GM12878 (cell line): ENCODE measurements around the gene TRAP1. TPM values are rescaled to one million over a fixed set of nuclear protein-coding genes. Genes with fewer than 3 reads are reported as not detected.

Source experiments
- ATAC-seq: fragments of 200-7000 bp; cut with Tn5 transposase; 3 replicates; pipeline ENCODE4 v1.9.1; 2020; ENCODE audit warnings: mild to moderate bottlenecking, moderate library complexity
- BruUV-seq: library from RNA; stranded (reverse); fragments of 400-500 nt; replicated peaks from 2 replicates; lab custom pipeline; 2021; lab: Mats Ljungman, UMichigan
- CTCF ChIA-PET: fragments of 300-600 bp; sonication (Branson Sonifier 250); formaldehyde crosslinking; extraction: SDS; loops from one replicate; lab custom pipeline; 2021; ENCODE audit warnings: inconsistent platforms; lab: Yijun Ruan, JAX
- POLR2A ChIA-PET: fragments of 350-600 bp; formaldehyde crosslinking; extraction: SDS; loops from one replicate; lab custom pipeline; 2021; ENCODE audit warnings: inconsistent platforms; lab: Charles Lee
- RAD21 ChIA-PET: fragments of 300-600 bp; sonication (Branson Sonifier 250); formaldehyde crosslinking; loops from one replicate; lab custom pipeline; 2023; ENCODE audit warnings: antibody characterized with exemption; ENCODE audit not compliant: unreplicated experiment; lab: Charles Lee
- SMC1A ChIA-PET: fragments of 300-600 bp; sonication (Branson Sonifier 250); formaldehyde crosslinking; loops from one replicate; lab custom pipeline; 2023; ENCODE audit not compliant: unreplicated experiment, uncharacterized antibody; lab: Charles Lee
- DNase-seq: peaks from one replicate; pipeline ENCODE4 v3.0.0-alpha.2; 2011; ENCODE audit warnings: low read depth, low spot score
- FAIRE-seq: peaks from 3 replicates; lab custom pipeline; 2011; peaks lifted over from hg19 to GRCh38; lab: Jason Lieb, UNC
- H2AFZ ChIP-seq: 2 replicates; pipeline ENCODE4 v1.6.0; 2011; ENCODE audit warnings: low read depth, low read length, control low read depth; ENCODE audit not compliant: control insufficient read depth
- H3K27ac ChIP-seq: 2 replicates; pipeline ENCODE4 v1.5.1; 2011; ENCODE audit warnings: control low read depth; ENCODE audit not compliant: control insufficient read depth, insufficient read depth
- H3K27me3 ChIP-seq, 2 experiments: replicated peaks in 1 of 2; 2 replicates each; pipeline versions ENCODE4 v1.6.0 to v1.6.1; 2011; ENCODE audit warnings: low read length in 1 of 2; ENCODE audit not compliant: control insufficient read depth in 2 of 2, insufficient read depth in 2 of 2
- H3K36me3 ChIP-seq, 2 experiments: 2 replicates each; pipeline ENCODE4 v1.5.1; 2011; ENCODE audit warnings: low read length in 1 of 2; ENCODE audit not compliant: control insufficient read depth in 2 of 2, insufficient read depth in 2 of 2
- H3K4me1 ChIP-seq: 2 replicates; pipeline ENCODE4 v1.6.1; 2011; ENCODE audit warnings: mild to moderate bottlenecking, low read length, moderate library complexity, mixed read lengths; ENCODE audit not compliant: control insufficient read depth, insufficient read depth
- H3K4me2 ChIP-seq: 2 replicates; pipeline ENCODE4 v1.6.0; 2011; ENCODE audit warnings: control low read depth; ENCODE audit not compliant: control insufficient read depth, insufficient read depth
- H3K4me3 ChIP-seq: fragments of 200-600 bp; sonication (generic); 2 replicates; pipeline ENCODE4 v1.5.1; 2016
- H3K79me2 ChIP-seq: 2 replicates; pipeline ENCODE4 v1.6.0; 2011; ENCODE audit warnings: low read length; ENCODE audit not compliant: control insufficient read depth, insufficient read depth
- H3K9ac ChIP-seq: 2 replicates; pipeline ENCODE4 v1.8.0; 2011; ENCODE audit warnings: low read length, control low read depth, mixed read lengths; ENCODE audit not compliant: control insufficient read depth, insufficient read depth
- H3K9me3 ChIP-seq: replicated peaks from 3 replicates; pipeline ENCODE4 v1.5.1; 2011; ENCODE audit warnings: mild to moderate bottlenecking, low read length; ENCODE audit not compliant: control insufficient read depth, insufficient read depth
- H4K20me1 ChIP-seq: 2 replicates; pipeline ENCODE4 v1.6.0; 2011; ENCODE audit not compliant: control insufficient read depth, insufficient read depth
- CHD4 ChIP-seq: fragments of 200-600 bp; sonication (generic); IDR thresholded peaks from 2 replicates; pipeline ENCODE4 v1.6.1; 2016; ENCODE audit warnings: mild to moderate bottlenecking
- MEF2A ChIP-seq: IDR thresholded peaks from 2 replicates; pipeline ENCODE4 v1.6.1; 2011; ENCODE audit warnings: low read depth, mild to moderate bottlenecking, low read length, moderate library complexity; ENCODE audit not compliant: insufficient read depth
- NFIC ChIP-seq: IDR thresholded peaks from 2 replicates; pipeline ENCODE4 v1.6.1; 2012; ENCODE audit warnings: low read depth, mild to moderate bottlenecking, inconsistent platforms, low read length, moderate library complexity
- PML ChIP-seq: IDR thresholded peaks from 2 replicates; pipeline ENCODE4 v1.6.1; 2012; ENCODE audit warnings: low read length, inconsistent platforms
- PRDM15 ChIP-seq: fragments of 450-650 bp; formaldehyde crosslinking; IDR thresholded peaks from 2 replicates; pipeline ENCODE4 v1.4.0; 2020; ENCODE audit warnings: mild to moderate bottlenecking, moderate library complexity
- RFX5 ChIP-seq: IDR thresholded peaks from 2 replicates; pipeline ENCODE4 v1.6.1; 2011; ENCODE audit warnings: low read depth, low read length, improper control_type of control experiment
- WGBS: methylation state at CpG from one replicate; pipeline ENCODE4 v1.1.6; 2016; ENCODE audit warnings: low lambda C conversion rate; ENCODE audit not compliant: insufficient replicate concordance, insufficient coverage; ENCODE audit errors: missing lambda C conversion rate; 5-methylcytosine and 5-hydroxymethylcytosine counted together
- in situ Hi-C: fragments of 300-500 bp; cut with MboI; formaldehyde crosslinking; loops from 9 replicates; pipeline ENCODE4 v1.14.3; 2018; ENCODE audit warnings: mixed read lengths
- intact Hi-C: fragments of 100-400 bp; cut with micrococcal nuclease; formaldehyde crosslinking; loops from one replicate; pipeline ENCODE4 v1.14.2; 2022; ENCODE audit not compliant: unreplicated experiment
- polyA plus RNA-seq, 11 experiments: library from polyadenylated mRNA; depleted of rRNA in 4 of 11; unstranded in 6 of 11; stranded (reverse) in 5 of 11; fragments of >200 nt; fragmentation: Nextera tagmentation in 4 of 11; fragmentation: Illumina TruSeq in 1 of 11; extraction: Ambion mirVana in 4 of 11; extraction: Trizol in 1 of 11; gene quantifications; 1 replicate in 1 of 11; 2 replicates in 10 of 11; pipeline versions ENCODE4 v1.2.1 to v1.2.3, GENCODE V29; 2011 to 2016; ENCODE audit warnings: inconsistent platforms in 2 of 11, missing spikeins in 2 of 11, low read depth in 1 of 11
- total RNA-seq, 4 experiments: library from RNA; depleted of rRNA in 3 of 4; stranded (reverse); fragments of >200 nt in 3 of 4; fragmentation: Illumina TruSeq in 1 of 4; extraction: Trizol in 1 of 4; gene quantifications; 2 replicates each; pipeline versions ENCODE4 v1.2.1 to v1.2.3, GENCODE V29; 2013 to 2021

Gene TRAP1
- total and polyA plus RNA-seq, 10 of the 15 experiments (the other 5 are each of a cell fraction or from before 2014, with no cell fraction given), result 16.3 to 442 (median 241) TPM

- ATAC-seq (no peak), FAIRE-seq (no peak), DNase-seq (no peak)
- Histone ChIP-seq H3K9ac (no peak overlapping the region), H4K20me1 (no peaks in the 10 kb centered on the region), H3K4me3 (no peak overlapping the region), H3K27me3 (no peaks in the 10 kb centered on the region), H3K9me3 (no peaks in the 10 kb centered on the region), H3K79me2 (no peaks in the 10 kb centered on the region), H2AFZ (no peak overlapping the region), H3K4me2 (no peak overlapping the region), H3K36me3 (peaks cover 0 to 7% of the 10 kb centered on the region in 2 experiments; a peak in 2 of 4 replicates), H3K27ac (no peak overlapping the region), H3K4me1 (no peaks in the 10 kb centered on the region)
- BruUV-seq, result no TSS peak
- ChIA-PET CTCF (interaction anchor here (0.6 kb wide), 1 partner anchor 59 kb away, joined by 3 read pairs; no protein-coding TSS in a partner anchor), SMC1A (no interaction called here), RAD21 (no interaction called here), POLR2A (no interaction called here)
- WGBS, result 83% methylated on average over 19 of the region's 19 CpGs
- in situ Hi-C loops, result no loop called here
- TF ChIP-seq PRDM15 (CRISPR knock-in tag) (no peak), NFIC (no peak), PML (no peak), MEF2A (no peak), CHD4 (no peak), RFX5 (no peak)
- intact Hi-C loops, result no loop called here
These were observed 71.6 kb downstream of the TRAP1 start for GRCh38 chr16:3645504-3646347.
